HG03159 (cell line): ENCODE measurements around the gene DPP7.
A peak's percentile ranks its signal among the peaks of the same experiment; 100 is the strongest.
"Not testable (repeated sequence)": the region's sequence is repeated elsewhere in the genome, so short reads cannot be mapped to it uniquely, and the experiment has no call there.

Source experiments
- ATAC-seq: cut with Tn5 transposase; IDR thresholded peaks from one replicate; pipeline ENCODE4 v1.9.1; 2021; ENCODE audit warnings: mild to moderate bottlenecking, moderate library complexity; ENCODE audit not compliant: unreplicated experiment

The DPP7 gene

DNA sequence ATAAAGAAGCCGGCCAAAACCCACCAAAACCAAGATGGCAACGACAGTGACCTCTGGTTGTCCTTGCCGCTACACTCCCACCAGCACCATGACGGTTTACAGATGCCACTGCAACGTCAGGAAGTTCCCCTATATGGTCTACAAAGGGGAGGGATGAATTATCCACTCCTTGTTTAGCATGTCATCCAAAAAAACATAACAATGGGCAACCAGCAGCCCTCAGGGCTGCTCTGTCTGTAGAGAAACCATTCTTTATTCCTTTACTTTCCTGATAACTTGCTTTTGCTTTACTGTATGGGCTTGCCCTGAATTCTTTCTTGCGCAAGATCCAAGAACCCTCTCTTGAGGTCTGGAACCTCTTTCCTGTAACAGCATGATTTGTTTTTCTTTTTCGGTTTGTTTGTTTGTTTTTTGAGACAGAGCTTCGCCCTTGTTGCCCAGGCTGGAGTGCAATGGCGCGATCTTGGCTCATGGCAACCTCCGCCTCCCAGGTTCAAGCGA is 39.2 kb downstream of the DPP7 start:
- no peak for ATAC-seq

DNA sequence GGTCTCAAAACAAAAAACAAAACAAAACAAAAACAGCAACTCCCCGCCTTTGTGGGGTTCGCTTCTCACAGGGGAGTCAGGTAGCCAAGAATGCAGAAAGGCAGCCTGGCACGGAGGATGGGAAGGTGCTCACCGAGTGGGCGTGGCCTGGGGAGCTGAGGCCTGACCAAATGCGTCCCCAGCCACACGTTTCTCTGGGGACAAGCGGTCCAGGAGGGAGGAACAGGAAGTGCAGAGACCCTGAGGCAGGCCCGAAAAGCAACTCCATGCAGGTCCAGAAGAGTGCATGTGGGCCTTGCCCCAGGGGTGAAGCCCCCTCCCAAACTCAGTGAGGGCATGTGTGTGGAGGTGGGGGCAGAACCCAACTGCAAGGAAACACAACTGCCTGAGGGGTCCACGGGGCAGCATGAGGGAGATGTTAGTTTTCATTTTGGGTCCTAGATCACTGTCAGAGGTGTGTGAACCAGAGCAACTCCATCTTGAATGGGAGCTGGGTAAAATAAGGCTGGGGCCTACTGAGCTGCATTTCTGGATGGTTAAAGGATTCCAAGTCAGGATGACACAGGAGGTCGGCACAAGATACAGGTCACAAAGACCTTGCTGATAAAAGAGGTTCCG is 39.8 kb downstream of the DPP7 start:
- no peak for ATAC-seq

DNA sequence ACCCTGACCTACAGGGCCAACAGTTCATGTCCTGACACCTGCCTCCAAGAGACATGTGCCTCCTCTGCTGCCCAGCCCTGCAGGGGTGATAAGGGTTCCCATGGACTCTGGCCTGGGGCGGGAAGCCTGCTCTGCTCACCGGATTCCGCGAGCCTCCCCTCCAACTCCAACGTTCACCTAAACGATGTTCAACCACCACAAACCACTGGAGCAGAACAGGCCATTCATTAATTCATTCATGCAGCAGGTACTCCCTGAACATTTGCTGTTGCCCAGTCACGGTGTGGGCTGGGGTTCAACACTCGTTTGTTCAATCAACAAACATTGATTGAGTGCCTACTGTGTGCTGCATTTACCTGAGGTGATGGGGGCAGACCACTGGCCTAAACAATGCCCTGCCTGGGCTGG is 40.5 kb downstream of the DPP7 start:
- no peak for ATAC-seq

DNA sequence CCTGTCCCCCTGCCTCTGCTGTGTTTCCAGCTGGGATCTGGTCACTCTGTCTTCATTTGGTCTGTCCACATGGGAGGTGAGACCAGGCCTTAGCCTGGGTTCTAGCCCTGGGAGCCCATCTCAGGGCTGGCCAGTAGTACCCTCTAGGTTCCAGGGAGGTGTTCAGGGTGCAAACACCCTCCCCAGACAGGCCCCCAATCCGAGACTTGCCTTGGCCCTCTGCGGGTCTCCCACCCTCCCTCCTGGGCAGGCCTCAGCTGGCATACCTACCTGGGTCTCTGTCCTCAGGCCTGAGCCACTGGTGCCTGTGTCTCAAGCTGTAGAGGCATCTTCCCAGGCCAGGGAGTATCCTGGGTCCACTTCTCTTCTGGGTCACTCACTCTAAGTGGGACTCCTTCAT is 43.3 kb downstream of the DPP7 start:
- ATAC-seq: no peak

DNA sequence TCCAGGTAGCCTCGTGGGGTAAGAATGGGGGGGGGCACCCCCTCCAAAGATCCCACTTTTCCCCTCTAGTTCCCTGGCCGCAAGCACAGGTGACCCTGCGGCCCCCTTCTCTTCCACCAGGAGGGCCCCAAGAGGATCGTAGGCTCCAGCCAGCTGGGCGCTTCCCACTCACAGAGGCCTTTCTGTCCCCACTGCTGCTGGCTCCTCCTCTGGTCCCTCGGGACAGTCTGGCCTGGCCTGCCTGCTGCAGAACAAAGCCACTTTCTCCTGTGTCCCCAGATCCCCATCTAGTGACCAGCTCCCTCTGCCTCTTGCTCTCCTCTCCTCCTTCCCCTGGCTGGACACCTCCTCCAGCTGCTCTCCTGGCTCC is 43.6 kb downstream of the DPP7 start:
- ATAC-seq: no peak

DNA sequence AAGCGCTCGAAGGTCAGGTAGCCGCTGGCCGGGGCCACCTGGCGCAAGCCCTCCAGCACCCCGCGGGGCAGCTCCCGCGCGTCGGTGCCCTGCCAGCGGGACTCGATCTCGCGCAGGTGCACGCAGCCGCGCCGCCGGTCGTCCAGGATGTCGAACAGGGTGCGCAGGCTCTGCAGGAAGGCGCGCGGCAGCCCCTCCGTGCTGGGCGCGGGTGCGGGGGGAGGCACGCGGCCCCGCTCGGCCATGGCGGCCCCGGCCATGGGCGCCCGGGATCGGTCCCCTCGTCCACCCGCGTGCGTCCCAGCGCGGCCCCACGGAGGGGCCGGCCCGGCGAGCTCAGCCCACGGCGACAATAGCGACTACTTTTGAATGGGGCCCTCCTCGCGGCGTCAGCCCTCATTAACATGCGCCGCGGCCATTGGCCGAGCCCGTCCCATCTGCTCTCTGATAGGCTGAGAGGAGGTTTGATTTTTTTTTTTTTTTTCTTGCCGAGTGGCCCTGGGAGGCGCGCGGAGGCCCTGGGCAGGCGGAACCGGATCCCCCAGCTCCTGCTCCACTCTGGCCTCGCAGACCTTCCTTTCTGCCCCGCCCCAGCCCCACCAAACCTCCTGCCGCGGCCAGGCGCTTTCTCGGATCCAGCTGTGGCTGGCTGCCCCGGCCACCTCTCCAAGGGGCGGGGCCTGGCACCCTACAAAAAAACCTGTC is 44.2 kb downstream of the DPP7 start, which contains the start of gene SAPCD2:
Gene SAPCD2 (minus strand): TSS at position 357 of the 705 bp plus-strand sequence. CDS start 97 bp downstream, at position 260.
- peak; percentile 80 for ATAC-seq

DNA sequence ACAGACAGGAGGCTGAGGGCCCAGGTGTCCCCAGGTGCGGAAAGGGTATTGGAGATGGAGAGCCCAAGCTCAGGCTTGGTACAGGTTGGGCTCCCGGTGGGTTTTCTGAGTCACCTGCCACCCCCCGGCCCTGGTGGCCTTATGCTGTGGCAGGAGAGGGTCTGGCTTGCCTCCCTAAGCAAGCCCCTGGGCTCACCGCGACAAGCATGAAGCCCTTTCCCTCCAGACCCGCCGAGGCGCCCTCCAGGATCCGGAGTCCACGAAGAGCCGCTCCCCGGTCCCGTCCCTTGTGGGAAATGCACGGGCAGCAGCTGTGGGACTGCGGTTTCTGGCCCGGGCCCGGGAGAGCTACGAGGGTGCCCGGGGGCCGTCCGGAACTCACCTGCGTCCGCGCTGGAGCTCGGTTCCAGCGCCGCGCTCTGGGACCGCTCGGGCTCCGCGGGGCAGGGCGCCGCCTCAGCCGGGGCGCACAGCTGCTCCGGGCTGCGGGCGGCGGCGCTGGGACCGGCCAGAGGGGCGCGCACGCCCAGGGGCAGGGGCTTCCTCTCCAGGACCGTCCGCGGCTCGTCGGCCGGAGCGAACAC is 44.9 kb downstream of the DPP7 start:
- ATAC-seq: peak; percentile 22

DNA sequence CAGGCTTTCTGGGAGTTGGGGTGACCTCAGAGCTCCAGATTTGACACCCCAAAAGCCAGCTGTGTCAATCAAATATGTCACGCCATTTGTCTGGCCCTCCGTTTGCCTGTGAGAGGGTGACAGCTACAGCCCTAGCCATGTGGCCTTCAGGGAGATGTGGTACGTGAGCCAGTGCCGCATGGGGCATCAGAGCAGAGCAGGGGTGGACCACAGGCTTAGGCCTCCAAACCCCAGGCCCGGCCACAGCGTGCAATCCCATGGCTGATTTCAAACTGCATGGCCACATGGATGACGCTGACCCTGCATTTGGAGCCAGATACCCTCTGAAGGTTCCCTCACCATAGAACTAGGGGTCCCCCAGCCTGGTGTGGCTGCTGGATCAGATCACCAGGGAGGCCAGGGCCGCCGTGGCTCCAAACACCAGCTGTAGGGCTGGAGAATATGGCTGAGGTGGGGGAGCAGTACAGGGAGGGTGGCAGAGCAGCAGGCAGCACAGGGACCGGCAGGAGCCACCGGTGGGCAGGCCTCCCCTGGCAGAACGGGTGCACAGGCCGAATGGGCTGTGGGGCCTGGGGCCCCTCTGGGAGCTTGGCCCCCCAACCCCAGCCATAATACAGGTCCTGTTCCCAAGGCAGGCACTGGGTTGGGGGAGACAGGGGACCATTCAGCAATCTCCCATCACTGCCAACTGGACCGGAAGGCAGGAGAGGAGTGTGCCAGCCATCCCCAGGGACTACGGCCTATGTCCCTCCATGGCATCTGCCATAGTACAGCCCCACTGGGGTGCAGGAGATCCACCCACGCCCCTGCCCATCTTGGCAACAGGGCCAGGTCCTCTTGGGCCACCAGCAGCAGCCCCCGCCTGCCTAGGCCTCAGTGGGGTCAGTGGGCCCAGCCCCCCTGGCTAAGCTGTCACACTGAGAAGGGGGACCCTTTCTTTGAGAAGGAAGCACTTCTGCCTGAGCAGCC is 45.7 kb downstream of the DPP7 start:
- ATAC-seq: no peak

DNA sequence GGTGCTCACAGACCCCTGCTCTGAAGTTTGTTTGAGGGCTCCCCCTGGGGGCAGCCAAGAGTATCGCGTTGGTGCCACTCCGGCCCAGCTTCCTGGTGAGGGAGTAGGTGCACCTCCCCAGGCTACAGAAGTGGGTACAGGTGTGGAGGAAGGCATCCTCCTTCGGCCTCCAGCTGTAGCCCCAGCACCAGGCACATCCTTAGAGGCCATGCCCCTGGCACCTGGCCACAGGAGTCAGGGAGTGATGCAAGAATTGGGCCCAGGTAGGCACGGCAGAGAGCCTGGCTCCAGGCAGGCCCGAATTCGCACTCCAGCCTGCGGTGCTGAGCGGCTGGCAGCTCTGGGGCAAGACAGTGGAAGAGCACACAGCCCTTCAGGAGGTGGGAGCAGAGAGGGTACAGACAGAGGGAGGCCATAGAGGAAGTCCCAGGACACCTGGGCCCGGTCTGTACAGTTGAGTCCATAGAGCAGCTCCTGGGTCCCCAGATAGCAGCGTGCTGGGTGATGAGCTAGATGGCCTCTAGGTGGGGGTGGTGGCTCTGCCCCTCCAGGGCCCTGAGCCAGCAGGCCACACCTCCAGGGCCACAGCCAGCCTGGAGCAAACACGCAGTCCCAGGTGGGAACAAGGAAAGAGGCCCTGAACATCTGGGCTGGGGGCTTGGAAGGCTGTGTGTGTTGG is 46.5 kb downstream of the DPP7 start:
- no peak for ATAC-seq

DNA sequence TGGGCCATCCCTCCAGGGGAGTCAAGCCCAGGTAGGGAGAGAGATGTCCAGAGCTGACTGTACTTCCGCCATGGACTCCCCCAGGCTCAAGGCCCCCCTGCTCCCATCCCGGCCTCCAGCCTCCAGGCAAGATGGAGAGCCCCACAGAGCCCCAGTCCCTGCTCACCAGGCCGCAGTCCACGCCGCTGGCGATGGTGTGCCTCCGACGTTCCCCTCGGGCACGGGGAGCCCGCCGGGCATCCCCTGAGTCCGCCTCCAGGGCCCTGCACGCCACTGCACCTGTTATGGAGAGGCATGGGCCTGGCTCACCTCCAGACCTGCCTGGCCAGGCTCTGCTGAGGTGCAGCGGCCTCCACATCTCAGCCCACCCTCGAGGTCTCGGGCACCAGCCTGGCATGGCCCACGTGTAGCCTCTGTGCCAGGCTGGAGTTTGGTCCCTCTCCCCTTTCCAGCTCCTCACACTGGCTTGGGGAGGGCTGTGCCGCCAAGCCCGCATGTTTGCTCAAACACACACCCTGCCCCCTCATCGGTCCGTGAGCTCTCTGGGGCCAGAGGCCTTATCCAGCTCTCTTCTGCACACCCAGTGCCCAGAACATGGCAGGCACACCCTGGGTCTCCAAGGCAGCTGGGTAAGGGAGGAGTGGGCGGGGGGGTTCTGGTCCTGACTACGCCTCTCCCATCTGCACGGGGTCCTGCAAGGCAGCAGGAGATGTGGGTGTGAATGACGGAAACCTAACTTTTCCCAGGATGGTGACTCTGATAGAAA is 48.3 kb downstream of the DPP7 start:
- no peak for ATAC-seq

DNA sequence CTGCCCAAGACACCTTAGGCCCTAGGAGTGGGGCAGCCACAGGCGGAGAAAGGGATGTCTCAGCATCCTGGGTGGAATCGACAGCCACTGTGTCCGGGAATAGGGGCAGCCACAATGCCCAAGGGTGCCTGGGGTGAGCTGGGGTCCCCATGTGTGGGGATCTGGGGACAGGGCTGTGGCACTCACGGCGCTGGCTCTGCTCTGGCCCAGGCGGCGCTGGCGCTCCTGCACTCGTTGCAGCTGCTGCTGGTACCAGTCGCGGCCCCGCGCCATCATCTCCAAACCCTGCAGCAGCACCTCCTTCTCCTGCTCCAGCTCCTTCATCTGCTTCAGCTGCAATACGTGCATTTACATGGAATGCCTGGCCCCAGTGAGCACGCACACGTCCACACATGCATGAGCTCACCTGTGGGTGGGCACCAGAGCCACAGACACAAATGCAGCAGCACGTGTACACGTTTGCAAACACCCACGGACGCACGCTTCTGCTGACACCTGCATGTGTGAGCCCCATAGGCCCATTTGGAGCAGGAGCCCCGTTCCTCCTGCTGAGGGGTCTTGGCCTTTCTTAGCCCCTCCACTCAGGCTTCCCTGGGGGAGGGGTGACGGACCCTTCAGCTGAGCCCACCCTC is 49.1 kb downstream of the DPP7 start:
- no peak for ATAC-seq

DNA sequence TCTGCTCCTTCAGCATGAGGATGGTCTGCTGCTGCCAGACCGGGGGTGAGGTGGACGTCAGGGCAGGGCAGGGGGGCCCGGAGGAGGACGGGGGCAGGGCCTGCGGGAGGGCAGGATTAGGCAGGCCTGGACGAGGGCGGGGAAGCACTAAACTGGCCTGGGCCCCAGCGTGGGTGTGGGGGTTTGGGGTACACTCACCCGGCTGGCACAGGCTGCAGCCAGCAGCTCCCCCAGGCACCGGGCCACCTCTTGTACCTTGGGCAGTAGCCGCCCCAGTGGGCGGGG is 49.7 kb downstream of the DPP7 start:
- ATAC-seq: no peak

DNA sequence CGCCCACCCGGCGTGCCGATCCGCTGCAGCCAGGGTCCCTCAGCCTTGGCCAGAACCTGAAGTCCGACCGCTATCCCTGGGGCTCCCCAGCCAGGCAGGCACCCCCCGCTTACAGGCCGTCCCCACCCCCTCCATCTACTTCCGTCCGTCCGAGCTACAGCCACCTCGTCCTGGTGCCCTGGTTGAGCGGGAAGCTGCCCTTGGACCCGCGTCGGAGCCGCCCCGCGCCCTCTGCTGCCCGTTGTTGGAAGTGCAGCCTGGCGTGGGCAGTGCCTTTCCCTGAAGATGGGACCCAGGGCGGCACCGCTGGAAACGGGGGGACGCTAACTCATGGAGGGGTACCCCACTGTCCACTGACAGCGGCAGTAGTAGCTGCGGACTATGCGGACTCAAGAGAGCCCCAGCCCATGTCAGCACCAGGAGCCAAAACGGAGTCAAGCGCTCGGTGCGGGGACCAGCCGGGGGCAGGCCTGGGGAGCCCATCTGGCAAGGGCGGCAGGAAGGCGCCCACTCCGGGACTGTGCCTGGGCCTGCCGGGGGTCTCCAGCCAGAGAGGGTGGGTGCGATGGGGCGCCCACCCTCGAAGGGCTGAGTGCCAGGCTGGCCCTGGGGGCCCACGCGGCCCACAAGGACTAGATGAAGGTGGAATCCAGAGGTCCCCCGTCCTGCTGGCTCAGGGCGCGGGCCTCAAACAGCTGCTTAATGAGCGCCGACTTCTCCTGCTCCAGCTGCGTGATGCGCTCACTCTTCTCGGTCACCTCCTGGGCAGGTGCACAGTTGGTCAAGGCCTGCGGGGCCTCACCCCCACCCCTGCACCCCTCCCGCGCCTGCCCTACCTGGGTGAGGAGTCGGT is 50.3 kb downstream of the DPP7 start:
- no peak for ATAC-seq

DNA sequence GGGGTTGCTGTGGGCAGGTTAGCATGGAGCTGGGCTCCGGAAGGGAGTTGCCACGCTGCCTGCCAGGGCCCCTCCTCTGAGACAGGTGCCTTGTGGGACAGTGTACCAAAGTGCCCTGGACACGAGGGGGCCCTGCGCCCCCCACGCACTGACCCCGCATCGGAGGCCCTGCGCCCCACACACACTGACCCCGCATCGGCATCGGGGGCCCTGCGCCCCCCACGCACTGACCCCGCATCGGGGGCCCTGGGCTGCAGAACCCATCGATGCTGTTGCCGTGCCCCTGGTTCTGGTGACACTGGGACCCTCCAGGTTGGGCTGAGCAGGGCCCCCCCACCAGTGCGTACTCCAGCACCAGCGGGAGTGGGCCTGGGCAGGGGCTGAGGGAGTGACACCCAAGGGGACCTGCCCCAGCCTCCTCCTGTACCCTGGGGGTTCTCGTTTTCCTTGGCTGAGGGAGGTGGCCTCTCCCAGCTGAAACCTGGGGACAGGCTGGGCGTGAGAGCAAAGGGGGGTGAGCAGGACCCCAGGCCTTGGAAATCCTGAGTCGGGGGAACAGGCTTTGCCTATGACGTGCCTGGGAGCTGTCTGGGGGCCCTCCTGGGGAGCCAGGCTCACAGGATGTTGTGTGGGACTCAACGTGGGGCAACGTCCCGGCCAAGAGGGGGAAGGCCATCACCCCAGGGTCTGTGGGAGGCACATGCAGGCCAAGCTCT is 51.1 kb downstream of the DPP7 start:
- no peak for ATAC-seq

DNA sequence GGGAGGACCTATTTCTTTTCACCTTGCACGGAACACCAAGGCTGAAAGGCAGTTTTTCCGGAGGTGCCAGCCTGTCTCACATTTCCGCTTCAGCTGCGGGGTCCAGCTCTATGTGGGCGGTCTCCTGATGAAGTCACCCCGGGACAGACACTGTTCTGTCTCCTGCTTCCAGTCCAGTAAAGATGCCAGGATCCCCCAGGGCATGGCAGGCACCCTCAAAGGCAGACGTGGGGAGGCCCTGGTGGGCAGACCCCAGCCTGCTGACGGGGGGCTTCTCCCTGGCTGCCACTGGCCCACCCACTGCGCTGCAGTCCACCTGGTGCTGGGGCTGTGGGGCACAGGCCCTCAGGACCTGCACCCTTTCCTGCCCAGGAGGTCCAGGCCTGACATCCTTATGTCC is 51.7 kb downstream of the DPP7 start:
- not testable (repeated sequence) for ATAC-seq

DNA sequence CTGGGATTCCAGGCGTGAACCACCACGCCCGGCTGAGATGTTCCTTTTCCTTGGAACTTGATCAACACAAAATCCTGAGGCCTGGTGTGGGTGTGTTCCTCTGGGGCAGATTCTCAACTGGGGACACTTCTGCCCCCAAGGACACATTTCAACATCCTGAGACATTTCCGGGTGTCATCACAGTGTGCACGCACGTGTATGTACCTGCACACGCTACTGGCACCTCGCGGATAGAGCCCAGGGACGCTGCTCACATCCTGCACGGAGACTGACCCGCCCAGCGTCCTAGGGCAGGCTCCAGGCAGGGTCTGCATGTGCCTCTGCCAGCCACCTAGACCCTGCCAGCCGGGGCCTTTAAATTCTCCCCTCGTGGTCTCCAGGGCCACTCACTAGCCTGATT is 52.1 kb downstream of the DPP7 start:
- ATAC-seq: no peak
